Stimulated activated CD4-positive, alpha-beta T cell treated with anti-CD3 and anti-CD28 coated beads, Interleukin-2, amount 100 ng/mL, for 4 hours (primary cell): ENCODE data around the gene GNE.
"Not testable (repeated sequence)": the region's sequence is repeated elsewhere in the genome, so short reads cannot be mapped to it uniquely, and the experiment has no call there.

Experiments used
- DNase-seq: peaks from one replicate; pipeline ENCODE4 v3.0.0-alpha.2; 2020; ENCODE audit warnings: low read depth

The GNE gene, protein sequence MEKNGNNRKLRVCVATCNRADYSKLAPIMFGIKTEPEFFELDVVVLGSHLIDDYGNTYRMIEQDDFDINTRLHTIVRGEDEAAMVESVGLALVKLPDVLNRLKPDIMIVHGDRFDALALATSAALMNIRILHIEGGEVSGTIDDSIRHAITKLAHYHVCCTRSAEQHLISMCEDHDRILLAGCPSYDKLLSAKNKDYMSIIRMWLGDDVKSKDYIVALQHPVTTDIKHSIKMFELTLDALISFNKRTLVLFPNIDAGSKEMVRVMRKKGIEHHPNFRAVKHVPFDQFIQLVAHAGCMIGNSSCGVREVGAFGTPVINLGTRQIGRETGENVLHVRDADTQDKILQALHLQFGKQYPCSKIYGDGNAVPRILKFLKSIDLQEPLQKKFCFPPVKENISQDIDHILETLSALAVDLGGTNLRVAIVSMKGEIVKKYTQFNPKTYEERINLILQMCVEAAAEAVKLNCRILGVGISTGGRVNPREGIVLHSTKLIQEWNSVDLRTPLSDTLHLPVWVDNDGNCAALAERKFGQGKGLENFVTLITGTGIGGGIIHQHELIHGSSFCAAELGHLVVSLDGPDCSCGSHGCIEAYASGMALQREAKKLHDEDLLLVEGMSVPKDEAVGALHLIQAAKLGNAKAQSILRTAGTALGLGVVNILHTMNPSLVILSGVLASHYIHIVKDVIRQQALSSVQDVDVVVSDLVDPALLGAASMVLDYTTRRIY

DNA sequence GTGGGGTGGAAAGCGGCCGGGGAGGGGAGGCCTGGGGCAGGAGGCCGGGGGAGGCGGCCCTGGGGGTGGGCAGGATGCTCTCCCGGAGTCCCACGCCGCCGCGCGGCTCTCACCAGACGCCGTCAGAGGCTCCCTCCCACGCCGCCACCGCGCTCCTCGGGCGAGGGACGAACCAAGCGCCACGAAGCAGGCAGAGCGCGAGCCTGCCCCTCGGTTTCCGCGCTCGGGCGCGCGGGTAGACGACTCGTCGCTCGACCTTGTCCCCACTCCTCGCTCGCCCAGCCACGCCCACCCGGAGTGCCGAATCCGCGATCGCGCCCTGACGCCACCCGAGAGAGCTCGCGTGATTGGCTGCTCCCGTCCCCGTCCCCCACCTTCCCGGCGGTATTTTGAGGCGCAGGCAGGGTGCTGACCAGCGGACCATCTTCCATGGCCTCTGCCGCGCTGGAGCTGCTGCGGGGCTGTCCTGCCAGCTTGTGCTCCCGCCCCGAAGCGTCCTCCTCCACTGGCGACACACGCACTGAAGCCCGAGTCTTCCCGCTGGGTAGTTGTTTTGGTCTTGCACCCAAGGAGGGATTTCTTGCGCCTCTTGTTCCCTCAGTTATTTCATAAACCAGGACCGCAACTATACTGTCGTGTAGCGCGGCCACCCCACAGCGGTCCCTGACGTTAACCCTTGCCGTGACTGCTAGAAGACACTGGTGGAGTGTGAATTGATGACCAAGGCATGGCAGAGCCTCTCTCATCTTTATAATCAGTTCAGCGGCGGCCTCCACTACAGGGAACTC, at the start of gene GNE:
TSS of gene GNE (minus strand) at position 241 of the 788 bp plus-strand sequence. CDS start 9,093 bp downstream, outside the sequence.
- peak; percentile 98 for DNase-seq

GRCh38 chr9:36306471-36307306, 48.4 kb upstream of the GNE start:
- DNase-seq = no peak

GRCh38 chr9:36304366-36304765, 46.1 kb upstream of the GNE start:
- not testable (repeated sequence) for DNase-seq

DNA sequence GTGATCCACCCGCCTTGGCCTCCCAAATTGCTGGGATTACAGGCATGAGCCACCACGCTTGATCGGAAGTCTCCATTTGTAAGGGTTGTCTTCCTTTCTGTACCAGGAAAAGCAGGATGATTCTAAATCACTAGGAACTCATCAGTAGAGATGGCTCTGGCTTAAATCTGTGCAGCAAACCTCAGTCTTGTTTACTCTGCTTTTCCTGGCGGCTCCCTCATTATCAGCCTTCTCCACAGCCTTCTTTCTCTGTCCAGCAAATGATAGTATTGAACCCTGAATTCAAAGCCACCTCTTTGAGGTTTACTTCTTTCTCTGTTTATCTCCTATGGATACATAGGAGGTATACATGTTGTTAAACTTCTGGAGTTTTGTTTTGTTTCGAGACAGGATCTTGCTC, 43.0 kb upstream of the GNE start:
- DNase-seq = no peak

DNA sequence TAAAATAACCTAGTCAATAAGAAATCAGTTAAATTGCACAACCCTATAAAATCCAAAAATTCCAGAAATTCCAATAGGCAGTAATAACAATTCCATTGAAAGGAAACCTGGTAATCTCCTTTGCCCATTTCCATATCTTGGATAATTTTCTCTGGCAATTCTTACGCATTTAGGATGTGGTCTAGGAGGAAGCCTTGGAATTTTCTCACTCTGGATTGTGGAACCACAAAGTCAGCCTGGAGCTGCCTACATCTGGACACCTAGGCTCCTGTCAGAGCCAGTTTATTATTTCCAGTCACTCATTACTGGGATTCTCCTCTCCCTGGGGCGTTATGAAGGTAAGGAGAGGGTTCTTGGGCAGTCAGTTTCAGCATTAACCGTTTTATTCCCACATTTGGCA, 40.3 kb upstream of the GNE start:
- DNase-seq = no peak

DNA sequence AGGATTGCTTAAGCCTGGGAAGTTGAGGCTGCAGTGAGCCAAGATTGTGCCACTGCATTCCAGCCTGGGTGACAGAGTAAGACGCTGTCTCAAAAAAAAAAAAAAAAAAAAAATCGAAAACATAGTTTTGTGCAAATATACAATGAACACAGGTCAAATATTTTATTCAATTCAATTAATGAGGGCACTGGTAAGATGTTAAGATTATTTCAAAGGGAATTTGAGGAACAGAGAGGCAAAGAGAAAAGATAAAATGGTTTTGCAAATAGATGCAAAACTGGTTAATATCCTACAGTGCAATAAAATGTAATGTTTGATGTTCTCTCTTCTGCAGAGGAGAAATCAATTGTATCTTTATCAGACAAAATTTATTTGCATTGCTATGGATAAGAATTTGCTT, 39.5 kb upstream of the GNE start:
- DNase-seq = no peak

- not testable (repeated sequence) for DNase-seq
Measured at GRCh38 chr9:36294996-36295395, 36.7 kb upstream of the GNE start.

DNA sequence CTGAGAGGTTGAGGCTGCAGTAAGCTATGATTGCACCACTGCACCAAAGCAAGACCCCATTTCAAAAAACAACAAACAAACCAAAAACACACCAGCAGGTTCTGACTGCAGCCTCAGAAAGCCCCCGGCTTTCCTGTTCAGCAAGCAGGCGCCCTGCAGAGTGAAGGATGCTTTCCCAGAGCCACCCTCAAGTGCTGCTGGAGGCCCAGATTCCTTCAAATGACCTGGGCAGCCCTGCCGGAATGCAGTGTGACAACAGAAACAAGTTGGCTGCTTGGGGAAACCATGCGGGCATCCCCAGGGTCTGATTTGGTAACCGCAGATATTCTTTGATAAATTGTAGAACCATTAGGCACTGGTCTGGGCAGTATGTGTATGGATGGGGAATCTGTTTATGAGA, 35.7 kb upstream of the GNE start:
- DNase-seq = no peak

DNA sequence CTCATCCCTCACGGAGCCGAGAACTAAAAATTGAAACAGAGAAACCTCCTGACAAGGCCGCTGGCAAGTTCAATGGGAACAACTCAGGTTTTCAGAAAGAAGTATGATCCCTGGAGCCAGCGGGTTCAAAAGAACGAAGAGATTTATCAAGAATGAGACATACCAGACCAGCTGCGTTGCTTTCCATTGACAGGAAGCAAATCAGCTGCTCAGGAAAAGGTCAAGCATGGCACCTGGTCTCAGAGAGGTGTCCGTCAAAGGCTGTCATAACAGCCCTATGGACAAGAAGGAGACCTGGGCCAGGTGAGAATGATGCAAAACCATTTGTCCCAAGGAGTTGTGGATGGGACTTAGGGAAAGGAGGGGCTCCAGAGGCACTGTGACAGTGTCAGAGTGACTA, 34.9 kb upstream of the GNE start:
- no peak for DNase-seq

- DNase-seq = no peak
Measured at GRCh38 chr9:36292641-36293040, 34.4 kb upstream of the GNE start.

DNA sequence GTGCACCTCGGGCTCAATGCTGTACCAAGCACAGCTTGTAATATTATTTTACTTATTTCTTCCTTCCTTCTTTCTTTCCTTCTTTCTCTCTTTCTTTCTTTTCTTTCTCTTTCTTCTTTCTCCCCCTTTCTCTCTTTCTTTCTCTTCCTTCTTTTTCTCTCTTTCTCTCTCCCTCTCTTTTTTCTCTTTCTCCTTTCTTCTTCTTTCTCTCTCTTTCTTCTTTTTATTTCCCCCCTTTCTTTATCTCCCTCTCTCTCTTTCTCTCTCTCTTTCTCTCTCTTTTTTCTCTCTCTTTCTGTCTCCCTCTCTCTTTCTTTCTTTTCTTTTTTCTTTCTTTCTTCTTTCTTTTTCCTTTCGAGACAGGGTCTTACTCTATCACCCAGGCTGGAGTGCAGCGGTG, 32.7 kb upstream of the GNE start:
- no peak for DNase-seq

DNA sequence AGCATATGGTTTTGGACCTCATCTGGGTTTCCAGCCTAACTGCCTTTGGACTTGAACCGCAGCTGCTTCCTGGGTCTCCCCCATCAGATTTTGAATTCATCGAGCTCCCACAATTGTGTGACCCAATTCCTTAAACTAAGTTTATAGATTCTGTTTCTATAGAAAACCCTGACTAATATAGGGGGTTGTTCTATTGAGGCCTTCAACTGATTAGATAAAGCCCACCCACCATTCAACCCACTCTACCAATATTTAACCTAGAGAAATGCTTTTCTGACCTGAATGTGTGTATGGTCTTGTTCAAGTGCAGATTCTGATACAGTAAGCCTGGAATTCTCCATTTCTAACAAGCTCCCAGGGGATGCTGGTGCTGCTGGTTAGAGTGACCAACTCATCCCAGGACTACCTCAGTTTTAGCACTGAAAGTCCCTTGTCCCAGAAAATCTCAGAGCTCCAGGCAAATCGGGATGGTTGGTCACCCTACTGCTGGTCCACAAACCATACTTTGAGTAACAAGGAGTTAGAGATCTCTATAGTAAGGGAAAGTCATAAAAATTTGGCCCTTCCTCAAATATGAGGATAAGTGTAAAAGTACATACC, 31.7 kb upstream of the GNE start:
- DNase-seq = no peak

DNA sequence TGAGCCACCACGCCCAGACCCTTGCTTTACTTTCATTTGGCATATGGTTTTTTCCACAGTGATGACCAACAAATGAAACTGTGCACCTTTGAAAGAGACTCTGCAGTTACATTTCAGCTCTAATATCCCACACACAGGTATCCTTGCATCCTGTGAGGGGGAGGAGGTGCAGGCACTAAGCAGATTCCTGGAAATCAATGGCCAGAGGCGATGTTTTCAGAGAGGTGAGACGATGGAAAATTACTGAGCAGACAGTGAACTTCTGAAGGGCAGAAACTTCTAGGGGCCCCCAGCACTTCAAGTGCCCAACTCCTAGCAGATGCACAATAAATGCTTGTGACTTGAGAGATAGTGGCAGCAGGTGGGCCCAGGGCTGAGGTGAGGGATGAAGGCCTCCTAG, 29.8 kb upstream of the GNE start:
- DNase-seq = no peak

DNA sequence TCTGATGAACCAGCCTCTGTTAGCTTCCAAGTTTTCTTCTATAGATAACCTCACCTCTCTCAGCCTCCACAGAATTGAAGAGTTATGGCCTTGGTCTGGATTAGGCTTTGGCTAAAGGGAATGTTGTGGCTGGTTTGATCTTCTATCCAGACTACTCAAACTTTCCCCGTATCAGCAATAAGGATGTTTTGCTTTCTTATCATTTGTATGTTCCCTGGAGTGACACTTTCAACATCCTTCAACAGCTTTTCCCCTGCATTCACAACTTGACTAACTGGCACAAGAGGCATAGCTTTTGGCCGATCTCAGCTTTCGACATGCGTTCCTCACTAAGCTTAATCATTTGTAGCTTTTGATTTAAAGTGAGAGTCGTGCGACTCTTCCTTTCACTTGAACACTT, 28.1 kb upstream of the GNE start:
- DNase-seq = no peak

DNA sequence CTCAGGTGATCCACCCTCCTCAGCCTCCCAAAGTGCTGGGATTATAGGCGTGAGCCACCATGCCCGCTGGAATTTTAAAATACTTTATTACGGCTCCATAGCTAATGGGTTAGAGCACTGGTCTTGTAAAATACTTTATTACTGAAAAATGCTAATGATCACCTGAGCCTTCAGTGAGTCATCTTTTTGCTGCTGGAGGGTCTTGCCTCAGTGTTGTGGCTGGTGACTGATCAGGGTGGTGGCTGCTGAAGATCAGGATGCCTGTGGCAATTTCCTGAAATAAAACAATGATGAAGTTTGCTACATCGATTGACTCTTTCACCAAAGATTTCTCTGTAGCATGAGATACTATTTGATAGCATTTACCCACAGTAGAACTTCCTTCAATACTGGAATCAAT, 26.0 kb upstream of the GNE start:
- no peak for DNase-seq

GRCh38 chr9:36282275-36282674, 24.0 kb upstream of the GNE start:
- DNase-seq = no peak

DNA sequence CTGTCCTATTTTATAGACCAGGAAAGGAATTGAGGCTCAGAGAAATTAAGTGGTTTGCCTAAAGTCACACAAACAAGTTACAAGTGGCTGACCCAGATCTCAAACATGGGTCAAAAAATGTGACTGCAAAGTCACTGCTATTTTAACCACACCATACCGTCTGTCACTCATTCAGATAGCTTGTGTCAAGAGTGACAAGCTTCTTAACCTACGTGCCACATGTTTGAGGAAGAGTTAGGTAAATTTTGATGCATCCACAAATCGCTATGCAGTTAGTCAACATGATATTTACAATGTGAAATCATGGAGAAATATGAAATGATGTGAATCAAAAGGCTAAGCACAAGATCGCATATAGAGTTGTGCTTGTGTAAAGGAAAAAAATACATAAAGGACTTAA, 22.7 kb upstream of the GNE start:
- DNase-seq = no peak

- no peak for DNase-seq
Measured at GRCh38 chr9:36278243-36278642, 20.0 kb upstream of the GNE start.

DNA sequence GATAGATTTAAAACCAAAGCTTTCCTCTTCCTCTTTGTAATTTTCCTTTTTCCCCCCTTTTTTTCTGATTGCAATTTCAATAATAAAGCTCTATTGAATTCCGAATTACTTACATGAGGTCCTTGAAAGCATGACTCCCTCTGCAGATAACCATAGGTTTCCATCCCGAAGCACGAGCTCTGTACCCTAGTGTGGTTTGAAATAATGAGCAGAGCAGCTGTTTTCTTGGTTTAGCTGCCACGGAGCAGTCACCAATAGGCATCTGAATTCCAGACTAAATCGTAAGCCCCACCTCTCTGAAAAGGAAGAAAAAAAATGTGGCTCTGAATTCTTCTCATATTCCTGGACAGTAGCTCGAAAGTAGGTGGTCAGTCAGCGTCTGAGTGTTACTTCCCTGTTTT, 18.5 kb upstream of the GNE start:
- DNase-seq = no peak

DNA sequence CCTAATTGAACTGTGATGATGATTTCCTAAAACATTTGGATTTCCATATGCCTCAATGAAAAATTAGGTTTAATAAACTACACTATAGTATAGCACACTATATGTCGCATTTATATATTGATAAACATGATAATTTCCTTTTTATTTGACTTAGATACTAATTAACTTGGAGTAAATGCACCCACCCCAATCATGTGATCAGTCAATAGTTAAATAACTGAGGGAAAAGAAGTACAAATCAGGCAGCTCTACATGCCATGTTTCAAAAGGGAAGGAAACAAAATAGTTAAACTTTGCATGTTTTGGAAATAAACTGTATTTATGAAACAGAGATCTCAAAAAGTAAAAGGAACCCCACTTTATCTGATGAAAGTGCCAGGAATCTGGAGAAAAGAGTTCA, 18.0 kb upstream of the GNE start:
- no peak for DNase-seq

DNA sequence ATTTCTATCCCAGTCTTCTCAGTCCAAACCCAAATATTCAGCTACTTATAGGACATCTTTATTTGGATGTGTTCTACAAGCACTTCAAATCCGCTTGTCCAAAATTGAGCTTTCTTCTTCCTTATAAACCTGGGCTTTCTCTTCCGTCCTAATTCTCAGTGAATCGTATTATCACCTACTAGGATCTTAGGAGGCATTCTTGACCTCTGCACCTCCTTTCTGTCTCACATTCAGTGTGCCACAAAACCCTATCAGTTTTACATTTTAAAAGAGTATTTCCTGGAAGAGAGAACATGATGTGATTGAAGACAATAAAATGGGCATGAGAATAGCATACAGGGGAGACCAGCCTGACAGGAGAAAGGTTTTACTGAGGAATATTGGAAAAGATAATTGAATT, 16.8 kb upstream of the GNE start:
- no peak for DNase-seq

DNA sequence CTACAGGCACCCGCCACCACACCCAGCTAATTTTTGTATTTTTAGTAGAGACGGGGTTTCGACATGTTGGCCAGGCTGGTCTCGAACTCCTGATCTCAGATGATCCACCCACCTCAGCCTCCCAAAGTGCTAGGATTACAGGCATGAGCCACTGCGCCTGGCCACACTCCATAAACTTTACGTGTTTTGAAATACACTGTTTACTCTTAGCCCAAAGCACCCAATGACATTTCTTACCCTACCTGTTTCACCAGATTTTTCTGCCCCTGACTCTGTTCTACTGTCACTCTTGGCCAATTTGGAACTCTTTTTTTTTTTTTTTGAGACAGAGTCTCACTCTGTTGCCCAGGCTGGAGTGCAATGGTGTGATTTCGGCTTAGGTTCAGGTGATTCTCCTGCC, 15.1 kb upstream of the GNE start:
- not testable (repeated sequence) for DNase-seq
